ENCODE results near the gene RBFA. TPM values are rescaled to one million over a fixed set of nuclear protein-coding genes. Genes with fewer than 3 reads are reported as not detected.

The RBFA gene
- polyA plus RNA-seq, 1 of the 3 experiments (the other 2 are of a cell fraction), result 57.6 TPM

DNA sequence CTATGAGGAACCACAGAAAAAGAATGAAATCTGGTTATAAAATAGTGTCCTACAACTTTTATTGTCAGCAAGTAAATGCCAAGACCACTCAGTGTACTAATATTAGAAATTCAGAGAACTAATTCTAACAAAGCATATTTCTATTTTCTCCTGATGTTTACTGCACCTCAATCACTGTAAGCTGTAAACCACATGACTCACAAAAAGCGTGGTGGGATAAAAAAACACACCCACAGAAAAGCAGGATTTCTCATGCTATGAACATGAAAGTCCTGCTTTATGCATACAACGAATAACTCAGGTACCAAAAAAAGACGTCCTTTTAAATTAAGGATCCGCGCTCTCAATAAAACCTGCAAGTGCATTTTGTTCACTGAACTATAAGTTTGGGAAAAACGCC is 46.7 kb upstream of the RBFA start:
- TF ChIP-seq RAD21 (IDR thresholded peaks at IDR 0.05; ENCODE audit: low read length) (no peak), TEAD4 (IDR thresholded peaks at IDR 0.05; ENCODE audit: borderline replicate concordance, insufficient read depth) (no peak), CHD2 (IDR thresholded peaks at IDR 0.05; ENCODE audit: low read length, partially characterized antibody) (no peak), SMC3 (IDR thresholded peaks at IDR 0.05; ENCODE audit: low read depth, low read length) (no peak), NRF1 (IDR thresholded peaks at IDR 0.05; ENCODE audit: low read depth, low read length) (no peak)
- TF ChIP-seq, protein P1, sequence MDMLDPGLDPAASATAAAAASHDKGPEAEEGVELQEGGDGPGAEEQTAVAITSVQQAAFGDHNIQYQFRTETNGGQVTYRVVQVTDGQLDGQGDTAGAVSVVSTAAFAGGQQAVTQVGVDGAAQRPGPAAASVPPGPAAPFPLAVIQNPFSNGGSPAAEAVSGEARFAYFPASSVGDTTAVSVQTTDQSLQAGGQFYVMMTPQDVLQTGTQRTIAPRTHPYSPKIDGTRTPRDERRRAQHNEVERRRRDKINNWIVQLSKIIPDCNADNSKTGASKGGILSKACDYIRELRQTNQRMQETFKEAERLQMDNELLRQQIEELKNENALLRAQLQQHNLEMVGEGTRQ (IDR thresholded peaks at IDR 0.05; ENCODE audit: borderline replicate concordance, low read depth, low read length), result no peak
- TF ChIP-seq, protein P2, sequence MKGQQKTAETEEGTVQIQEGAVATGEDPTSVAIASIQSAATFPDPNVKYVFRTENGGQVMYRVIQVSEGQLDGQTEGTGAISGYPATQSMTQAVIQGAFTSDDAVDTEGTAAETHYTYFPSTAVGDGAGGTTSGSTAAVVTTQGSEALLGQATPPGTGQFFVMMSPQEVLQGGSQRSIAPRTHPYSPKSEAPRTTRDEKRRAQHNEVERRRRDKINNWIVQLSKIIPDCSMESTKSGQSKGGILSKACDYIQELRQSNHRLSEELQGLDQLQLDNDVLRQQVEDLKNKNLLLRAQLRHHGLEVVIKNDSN (IDR thresholded peaks at IDR 0.05; ENCODE audit: borderline replicate concordance, low read depth), result no peak
- TF ChIP-seq, protein P3, sequence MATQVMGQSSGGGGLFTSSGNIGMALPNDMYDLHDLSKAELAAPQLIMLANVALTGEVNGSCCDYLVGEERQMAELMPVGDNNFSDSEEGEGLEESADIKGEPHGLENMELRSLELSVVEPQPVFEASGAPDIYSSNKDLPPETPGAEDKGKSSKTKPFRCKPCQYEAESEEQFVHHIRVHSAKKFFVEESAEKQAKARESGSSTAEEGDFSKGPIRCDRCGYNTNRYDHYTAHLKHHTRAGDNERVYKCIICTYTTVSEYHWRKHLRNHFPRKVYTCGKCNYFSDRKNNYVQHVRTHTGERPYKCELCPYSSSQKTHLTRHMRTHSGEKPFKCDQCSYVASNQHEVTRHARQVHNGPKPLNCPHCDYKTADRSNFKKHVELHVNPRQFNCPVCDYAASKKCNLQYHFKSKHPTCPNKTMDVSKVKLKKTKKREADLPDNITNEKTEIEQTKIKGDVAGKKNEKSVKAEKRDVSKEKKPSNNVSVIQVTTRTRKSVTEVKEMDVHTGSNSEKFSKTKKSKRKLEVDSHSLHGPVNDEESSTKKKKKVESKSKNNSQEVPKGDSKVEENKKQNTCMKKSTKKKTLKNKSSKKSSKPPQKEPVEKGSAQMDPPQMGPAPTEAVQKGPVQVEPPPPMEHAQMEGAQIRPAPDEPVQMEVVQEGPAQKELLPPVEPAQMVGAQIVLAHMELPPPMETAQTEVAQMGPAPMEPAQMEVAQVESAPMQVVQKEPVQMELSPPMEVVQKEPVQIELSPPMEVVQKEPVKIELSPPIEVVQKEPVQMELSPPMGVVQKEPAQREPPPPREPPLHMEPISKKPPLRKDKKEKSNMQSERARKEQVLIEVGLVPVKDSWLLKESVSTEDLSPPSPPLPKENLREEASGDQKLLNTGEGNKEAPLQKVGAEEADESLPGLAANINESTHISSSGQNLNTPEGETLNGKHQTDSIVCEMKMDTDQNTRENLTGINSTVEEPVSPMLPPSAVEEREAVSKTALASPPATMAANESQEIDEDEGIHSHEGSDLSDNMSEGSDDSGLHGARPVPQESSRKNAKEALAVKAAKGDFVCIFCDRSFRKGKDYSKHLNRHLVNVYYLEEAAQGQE (IDR thresholded peaks at IDR 0.05; ENCODE audit: low read depth, low read length), result no peak
- no peak for DNase-seq
- Histone ChIP-seq H3K9me3 (no peaks in the 10 kb centered on the region), H4K20me1 (ENCODE audit: insufficient read depth) (peaks cover 50% of the 10 kb centered on the region), H2AFZ (ENCODE audit: low read depth) (peak overlapping the region; percentile 94; the same call in 1 of the 2 replicates), H3K4me1 (ENCODE audit: control insufficient read depth in 1 of 2, insufficient read depth in 2 of 2, low read depth in 1 of 2, low read length in 1 of 2) (peaks cover 4 to 13% of the 10 kb centered on the region in 2 experiments; a peak in 2 of 4 replicates), H3K4me2 (peak overlapping the region; percentile 97), H3F3A (replicated peaks; ENCODE audit: insufficient read depth) (peaks cover 14% of the 10 kb centered on the region), H3K9me2 (no peaks in the 10 kb centered on the region), H3K4me3 (ENCODE audit: low read depth in 2 of 2, low read length in 1 of 2) (peak overlapping the region; percentile 74 to 97), H3K79me2 (ENCODE audit: insufficient read depth) (peaks cover 57% of the 10 kb centered on the region), H3K9ac (peak overlapping the region; percentile 90), H3K27me3 (ENCODE audit: insufficient read depth) (no peaks in the 10 kb centered on the region), H3K36me3 (replicated peaks in 1 of 2; ENCODE audit: control insufficient read depth in 1 of 2, insufficient read depth in 2 of 2, low read length in 1 of 2) (peaks cover 2 to 21% of the 10 kb centered on the region in 2 experiments), H3K27ac (ENCODE audit: low read depth in 2 of 2, low read length in 1 of 2) (peak overlapping the region; percentile 85 to 86; a peak in 3 of 4 replicates)
- 0% methylated on average over 6 of the region's 6 CpGs for WGBS (ENCODE audit: low lambda C conversion rate)
- ChIA-PET POLR2A (no interaction called here), CTCF (interaction anchor here (0.9 to 1.7 kb wide), 2 partner anchors 20 to 58 kb away, joined by 3 to 4 read pairs; no protein-coding TSS in a partner anchor)

DNA sequence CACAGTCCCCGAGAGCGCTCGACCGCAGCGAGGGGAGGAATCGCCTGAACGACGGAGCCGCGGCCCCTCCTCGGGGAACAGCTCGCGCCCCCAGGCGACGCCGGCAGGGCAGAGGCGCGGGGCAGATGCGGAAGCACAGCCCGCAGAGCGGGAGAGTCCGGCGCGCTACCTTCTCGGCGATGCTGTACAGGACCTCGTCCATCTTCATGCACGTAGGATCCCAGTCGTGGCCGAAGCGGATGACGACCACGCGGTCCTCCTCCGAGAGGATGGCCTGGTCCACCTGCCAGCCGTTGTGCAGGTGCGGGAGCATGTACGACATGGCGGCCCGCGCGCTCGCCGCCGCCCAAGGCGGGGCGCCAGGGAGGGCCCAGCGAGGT is 46.2 kb upstream of the RBFA start:
- H3K79me2 ChIP-seq (ENCODE audit: insufficient read depth), result peaks cover 52% of the 10 kb centered on the region
- no peaks in the 10 kb centered on the region for H3K9me3 ChIP-seq
- peak overlapping the region; percentile 94 for H2AFZ ChIP-seq (ENCODE audit: low read depth)
- H3K9me2 ChIP-seq, result no peaks in the 10 kb centered on the region
- peaks cover 2 to 21% of the 10 kb centered on the region in 2 experiments for H3K36me3 ChIP-seq (replicated peaks in 1 of 2; ENCODE audit: control insufficient read depth in 1 of 2, insufficient read depth in 2 of 2, low read length in 1 of 2)
- H3K9ac ChIP-seq, result peak overlapping the region; percentile 90
- CTCF ChIA-PET, result interaction anchor here (1.7 kb wide), 1 partner anchor 21 kb away, joined by 4 read pairs; no protein-coding TSS in a partner anchor
- peaks cover 14% of the 10 kb centered on the region for H3F3A ChIP-seq (replicated peaks; ENCODE audit: insufficient read depth)
- TF ChIP-seq, protein P1 (IDR thresholded peaks at IDR 0.05; ENCODE audit: borderline replicate concordance, low read depth, low read length), result no peak
- TF ChIP-seq NRF1 (IDR thresholded peaks at IDR 0.05; ENCODE audit: low read depth, low read length) (no peak), TEAD4 (IDR thresholded peaks at IDR 0.05; ENCODE audit: borderline replicate concordance, insufficient read depth) (no peak), MXI1 (IDR thresholded peaks at IDR 0.05; ENCODE audit: low read depth, low read length) (peak; percentile 85), NFIC (IDR thresholded peaks at IDR 0.05; ENCODE audit: borderline replicate concordance) (no peak), FOXJ3 (CRISPR knock-in tag; IDR thresholded peaks at IDR 0.05) (no peak), SMC3 (IDR thresholded peaks at IDR 0.05; ENCODE audit: low read depth, low read length) (no peak)
- TF ChIP-seq, protein P4, sequence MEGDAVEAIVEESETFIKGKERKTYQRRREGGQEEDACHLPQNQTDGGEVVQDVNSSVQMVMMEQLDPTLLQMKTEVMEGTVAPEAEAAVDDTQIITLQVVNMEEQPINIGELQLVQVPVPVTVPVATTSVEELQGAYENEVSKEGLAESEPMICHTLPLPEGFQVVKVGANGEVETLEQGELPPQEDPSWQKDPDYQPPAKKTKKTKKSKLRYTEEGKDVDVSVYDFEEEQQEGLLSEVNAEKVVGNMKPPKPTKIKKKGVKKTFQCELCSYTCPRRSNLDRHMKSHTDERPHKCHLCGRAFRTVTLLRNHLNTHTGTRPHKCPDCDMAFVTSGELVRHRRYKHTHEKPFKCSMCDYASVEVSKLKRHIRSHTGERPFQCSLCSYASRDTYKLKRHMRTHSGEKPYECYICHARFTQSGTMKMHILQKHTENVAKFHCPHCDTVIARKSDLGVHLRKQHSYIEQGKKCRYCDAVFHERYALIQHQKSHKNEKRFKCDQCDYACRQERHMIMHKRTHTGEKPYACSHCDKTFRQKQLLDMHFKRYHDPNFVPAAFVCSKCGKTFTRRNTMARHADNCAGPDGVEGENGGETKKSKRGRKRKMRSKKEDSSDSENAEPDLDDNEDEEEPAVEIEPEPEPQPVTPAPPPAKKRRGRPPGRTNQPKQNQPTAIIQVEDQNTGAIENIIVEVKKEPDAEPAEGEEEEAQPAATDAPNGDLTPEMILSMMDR (IDR thresholded peaks at IDR 0.05), result 0 out of 2 replicates have a peak, but pooled peaks have one; percentile 40
- TF ChIP-seq, protein P2 (IDR thresholded peaks at IDR 0.05; ENCODE audit: borderline replicate concordance, low read depth), result no peak
- TF ChIP-seq, protein P5, sequence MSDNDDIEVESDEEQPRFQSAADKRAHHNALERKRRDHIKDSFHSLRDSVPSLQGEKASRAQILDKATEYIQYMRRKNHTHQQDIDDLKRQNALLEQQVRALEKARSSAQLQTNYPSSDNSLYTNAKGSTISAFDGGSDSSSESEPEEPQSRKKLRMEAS (IDR thresholded peaks at IDR 0.05; ENCODE audit: low read depth), result peak; percentile 74
- peak overlapping the region; percentile 85 to 86 for H3K27ac ChIP-seq (ENCODE audit: low read depth in 2 of 2, low read length in 1 of 2)
- H3K4me2 ChIP-seq, result peak overlapping the region; percentile 97
- H3K4me3 ChIP-seq (ENCODE audit: low read depth in 2 of 2, low read length in 1 of 2), result peak overlapping the region; percentile 74 to 97
- H4K20me1 ChIP-seq (ENCODE audit: insufficient read depth), result peaks cover 45% of the 10 kb centered on the region
- POLR2A ChIA-PET, result no interaction called here
- H3K4me1 ChIP-seq (ENCODE audit: control insufficient read depth in 1 of 2, insufficient read depth in 2 of 2, low read depth in 1 of 2, low read length in 1 of 2), result peaks cover 4 to 11% of the 10 kb centered on the region in 2 experiments; a peak in 2 of 4 replicates
- 3% methylated on average over 22 of the region's 48 CpGs for WGBS (ENCODE audit: low lambda C conversion rate)
- no peak for DNase-seq
- H3K27me3 ChIP-seq (ENCODE audit: insufficient read depth), result no peaks in the 10 kb centered on the region
